NCI-H774 (cell line): ENCODE measurements around the gene CGNL1.

ENCODE experiments used
- DNase-seq: peaks from one replicate; lab custom pipeline; 2025; lab: John Stamatoyannopoulos, UW

Gene CGNL1

DNA sequence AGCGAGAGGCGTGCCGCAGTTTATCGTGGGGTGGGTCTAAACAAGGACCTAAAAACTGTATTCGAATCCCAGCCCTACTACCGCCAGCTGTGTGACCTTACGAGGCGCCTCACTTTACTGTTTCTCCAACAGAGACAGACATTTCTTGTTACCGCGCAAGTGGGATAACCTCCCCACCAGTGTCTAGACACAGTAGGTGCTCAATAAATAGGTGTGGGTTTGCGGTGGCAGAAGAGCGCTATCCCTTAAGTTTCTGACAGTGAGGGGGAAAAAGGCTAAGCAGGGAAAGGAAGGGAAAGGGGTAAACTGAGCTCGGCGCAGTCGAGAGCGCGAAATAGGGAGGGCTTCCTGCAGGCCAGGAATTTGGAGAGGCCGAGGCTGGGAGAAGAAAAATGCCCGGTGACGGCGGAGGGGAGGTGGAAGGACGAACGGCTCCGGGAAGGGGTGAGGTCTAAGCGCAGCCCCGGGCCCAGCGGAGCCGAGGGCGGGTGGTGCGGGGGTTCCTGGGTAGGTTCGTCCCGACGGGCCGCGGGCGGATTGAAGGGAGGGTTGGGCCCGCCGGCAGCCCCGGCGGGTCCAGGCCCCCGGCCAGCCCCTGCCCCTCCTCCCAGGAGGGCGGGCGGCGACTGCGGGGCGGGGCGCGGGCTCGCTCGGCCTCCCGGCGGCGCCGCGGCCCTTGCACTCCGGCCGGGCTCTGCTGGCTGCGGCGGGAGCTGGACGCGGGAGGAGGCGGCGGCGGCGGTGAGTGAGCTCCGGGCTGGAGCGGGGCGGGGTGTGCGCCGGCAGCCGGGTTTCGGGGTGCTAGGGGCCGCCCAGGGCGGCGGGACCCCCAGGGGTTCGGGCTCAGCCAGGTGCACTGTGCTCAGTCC, at the start of gene CGNL1:
Gene CGNL1 (plus strand): TSS at position 679 of the 869 bp plus-strand sequence. CDS start 61,495 bp downstream, outside the sequence.
- DNase-seq, result peak; percentile 18

- no peak for DNase-seq
Observed at GRCh38 chr15:57327985-57328471, 48.3 kb upstream of the CGNL1 start.

- DNase-seq, result no peak
Observed at GRCh38 chr15:57328479-57328878, 47.8 kb upstream of the CGNL1 start.

DNA sequence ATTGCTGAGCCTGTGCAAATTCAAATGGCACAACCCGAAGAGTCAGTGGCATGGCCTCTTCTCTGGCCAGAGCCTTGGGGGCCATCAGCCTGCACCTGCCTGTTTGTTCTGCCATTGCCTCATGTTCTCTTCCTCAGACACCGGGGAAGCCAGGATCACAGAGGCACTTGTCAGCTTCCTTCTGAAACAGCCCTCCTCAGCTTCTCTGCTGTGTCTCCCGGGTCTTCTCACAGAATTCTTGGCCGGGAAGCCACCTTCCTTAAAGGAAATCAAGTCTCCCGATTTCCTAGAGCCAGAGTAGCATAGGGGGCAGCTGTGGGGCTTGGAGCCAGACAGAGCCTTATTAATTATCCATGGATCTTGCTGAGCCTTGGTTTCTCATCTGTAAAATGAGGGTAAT, 47.4 kb upstream of the CGNL1 start:
- DNase-seq, result no peak

DNA sequence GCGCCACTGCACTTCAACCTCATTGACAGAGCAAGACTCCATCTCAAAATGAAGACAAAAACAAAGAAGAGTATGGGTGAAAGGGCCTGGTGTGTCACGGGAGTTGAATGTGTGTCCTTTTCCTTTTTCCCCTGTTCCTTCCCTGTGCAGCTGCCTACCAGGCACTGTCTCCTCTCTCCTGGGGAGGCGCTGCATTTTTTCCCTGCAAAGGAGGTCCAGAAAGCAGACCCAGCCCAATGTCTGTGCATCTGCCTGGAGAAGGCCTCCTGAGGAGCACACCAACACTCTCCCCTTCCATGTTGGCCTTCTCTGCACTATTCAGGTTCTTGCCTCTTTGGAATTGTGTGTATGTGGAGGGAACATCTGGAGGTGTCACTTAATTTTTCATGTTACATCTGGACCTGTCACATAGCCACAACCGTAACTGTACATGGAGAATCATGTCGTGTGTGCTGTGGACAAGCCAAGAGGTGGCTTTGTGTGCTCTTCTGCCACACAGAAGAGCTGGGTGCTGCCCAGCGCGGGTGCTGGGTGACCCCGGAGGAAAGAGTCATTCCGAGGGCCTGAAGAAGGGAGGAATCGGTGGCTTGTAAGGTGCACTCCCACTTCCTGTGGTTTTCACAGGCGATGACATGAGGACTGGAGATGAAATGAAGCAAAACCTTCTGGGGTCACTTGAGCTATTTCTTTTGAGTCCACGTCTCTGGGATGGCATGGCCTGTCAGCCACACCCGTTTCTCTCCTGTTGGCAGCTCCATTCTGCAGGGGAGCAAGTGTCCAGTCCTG, 46.5 kb upstream of the CGNL1 start:
- no peak for DNase-seq

DNA sequence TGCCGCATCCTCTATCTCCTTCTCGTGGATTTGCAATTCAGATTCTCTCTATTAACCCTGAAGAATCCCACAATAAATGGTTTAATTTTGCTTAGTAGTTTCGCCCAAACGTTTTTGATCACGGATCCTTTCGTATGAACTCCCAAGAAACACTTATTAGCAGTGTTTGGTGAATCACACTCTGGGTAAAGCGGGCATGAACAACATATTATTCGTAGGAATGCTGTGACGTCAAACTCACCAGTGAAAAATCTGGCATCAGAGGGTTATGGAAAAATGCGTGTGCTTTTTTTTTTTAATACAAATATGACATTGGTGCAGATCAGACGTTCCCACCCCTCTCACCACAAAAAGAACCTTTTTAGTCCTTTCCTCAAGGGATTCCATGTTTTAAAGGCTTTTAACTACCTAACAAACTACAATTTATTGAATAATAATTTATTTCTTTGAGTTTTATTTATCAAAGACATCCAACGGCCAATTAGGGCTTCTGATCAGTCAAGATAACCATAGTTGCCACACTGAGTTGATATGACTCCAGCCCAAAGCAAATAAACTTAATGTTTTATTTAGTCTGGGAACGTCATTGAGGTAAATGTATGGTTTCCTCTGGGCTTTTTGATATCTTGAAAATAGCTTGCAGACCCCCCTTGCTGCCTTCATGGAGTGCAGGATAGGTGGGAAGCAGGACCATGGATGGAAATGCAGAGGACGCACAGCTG, 45.5 kb upstream of the CGNL1 start:
- no peak for DNase-seq

- no peak for DNase-seq
Observed at GRCh38 chr15:57332326-57332725, 44.0 kb upstream of the CGNL1 start.

DNA sequence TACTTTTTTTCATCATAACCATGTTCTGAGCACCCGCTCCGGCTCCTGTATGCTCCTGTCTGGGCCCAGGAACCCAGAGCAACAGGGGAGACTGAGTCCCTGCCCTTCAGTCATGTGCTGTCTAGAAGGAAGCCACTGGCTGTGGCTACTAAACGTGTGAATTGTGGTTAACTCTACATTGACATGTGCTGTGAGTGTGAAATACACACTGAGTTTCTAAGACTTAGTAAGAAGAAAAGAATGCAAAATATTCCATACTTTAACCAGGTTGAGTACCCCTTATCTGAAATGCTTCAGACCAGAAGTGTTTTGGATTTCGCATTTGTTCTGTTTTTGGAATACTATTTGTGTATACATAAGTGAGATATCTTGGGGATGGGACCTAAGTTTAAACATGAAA, 42.8 kb upstream of the CGNL1 start:
- DNase-seq, result no peak

- no peak for DNase-seq
Observed at GRCh38 chr15:57334257-57334656, 42.0 kb upstream of the CGNL1 start.

- DNase-seq, result no peak
Observed at GRCh38 chr15:57335293-57335715, 41.0 kb upstream of the CGNL1 start.

- no peak for DNase-seq
Observed at GRCh38 chr15:57335719-57336118, 40.6 kb upstream of the CGNL1 start.

DNA sequence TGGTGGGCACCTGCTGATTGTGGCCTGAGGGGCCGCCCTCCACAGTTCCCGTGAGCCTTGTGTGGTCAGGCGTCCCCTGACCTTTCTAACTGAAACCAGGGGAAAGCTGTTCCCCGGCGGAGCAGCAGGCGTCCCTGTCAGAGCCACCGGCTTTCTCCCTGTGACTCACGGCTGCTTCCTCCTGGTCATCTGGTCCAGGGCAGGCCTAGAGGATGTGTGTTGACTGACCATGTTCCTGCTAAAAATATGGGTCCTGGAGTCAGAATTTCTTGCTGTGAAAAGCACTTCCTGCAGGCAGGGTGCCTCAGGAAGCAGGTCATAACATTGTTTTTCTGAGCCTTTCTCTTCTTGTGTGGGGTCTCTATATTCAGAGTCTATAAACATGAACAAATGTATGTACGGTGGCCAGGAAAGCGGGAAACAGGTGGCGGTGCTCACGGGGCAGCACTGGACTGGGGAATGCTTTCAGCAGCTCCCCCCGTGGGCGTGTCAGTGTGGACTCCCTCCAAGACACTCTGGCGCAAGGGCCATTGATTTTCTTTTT, 38.4 kb upstream of the CGNL1 start:
- no peak for DNase-seq

DNA sequence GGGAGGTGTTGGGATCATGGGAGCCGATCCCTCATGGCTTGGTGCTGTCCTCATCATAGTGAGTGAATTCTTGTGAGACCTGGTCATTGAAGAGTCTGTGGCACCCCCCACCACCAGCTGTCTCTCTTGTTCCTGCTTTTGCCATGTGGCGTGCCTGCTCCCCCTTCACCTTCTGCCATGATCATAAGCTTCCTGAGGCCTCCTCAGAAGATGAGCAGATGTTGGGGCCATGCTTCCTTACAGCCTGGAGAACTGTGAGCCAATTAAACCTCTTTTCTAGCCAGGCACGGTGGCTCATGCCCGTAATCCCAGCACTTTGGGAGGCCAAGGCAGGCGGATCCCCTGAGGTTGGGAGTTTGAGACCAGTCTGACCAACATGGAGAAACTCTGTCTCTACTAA, 37.0 kb upstream of the CGNL1 start:
- DNase-seq, result no peak

DNA sequence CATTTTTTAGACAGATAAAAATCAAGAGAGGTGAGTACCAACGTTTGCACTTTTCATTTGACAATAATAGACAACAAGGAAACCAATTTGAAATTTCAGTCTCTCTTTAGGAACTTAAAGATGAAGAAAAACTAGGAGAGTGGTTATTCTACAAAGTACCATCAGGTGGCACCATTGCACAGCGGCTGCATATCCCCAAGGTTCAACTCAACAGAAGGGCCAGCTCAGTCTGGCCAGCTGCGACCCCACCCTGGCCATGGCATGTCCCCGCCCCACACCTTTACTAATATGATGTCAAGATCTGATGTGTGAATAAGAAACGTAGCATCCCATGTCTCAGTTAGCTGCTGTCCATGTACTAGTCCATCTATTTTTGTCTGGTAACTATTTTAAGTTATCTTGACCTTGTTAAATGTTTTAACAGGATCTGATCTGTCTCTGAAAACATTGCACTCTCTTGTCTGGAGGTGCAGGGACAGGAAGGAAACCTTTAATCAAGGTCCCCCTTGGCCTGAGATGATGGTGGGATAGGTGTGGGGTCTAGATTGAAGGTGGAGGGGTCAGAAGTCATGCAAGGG, 35.5 kb upstream of the CGNL1 start:
- peak; percentile 27 for DNase-seq

GRCh38 chr15:57343048-57343447, 33.3 kb upstream of the CGNL1 start:
- DNase-seq, result no peak

GRCh38 chr15:57343498-57343897, 32.8 kb upstream of the CGNL1 start:
- DNase-seq, result no peak

GRCh38 chr15:57344282-57344681, 32.0 kb upstream of the CGNL1 start:
- no peak for DNase-seq

GRCh38 chr15:57345584-57345983, 30.7 kb upstream of the CGNL1 start:
- no peak for DNase-seq

DNA sequence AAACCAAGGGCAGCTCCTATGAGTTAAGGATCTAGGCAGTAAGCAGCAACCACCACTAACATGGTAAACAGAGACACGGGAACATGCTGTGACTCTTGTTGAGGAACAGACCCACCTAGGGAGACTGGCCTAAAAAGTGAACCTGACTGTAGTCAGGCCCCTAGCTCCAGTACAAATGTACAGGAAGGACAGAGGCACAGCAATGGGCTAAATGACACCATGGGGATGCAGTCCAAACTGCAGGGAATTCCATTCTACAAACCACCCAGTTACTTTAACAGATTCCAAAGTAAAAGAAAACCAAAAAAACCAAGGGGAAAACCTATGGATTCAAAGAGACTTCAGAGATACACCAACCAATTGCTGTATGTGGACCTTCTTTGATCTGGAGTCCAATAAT, 28.2 kb upstream of the CGNL1 start:
- DNase-seq, result no peak

- no peak for DNase-seq
Observed at GRCh38 chr15:57352535-57353316, 23.6 kb upstream of the CGNL1 start.

GRCh38 chr15:57353317-57353804, 22.9 kb upstream of the CGNL1 start:
- no peak for DNase-seq
